ENCODE measurements around the gene MISP. TPM values are rescaled to one million over a fixed set of nuclear protein-coding genes. Genes with fewer than 3 reads are reported as not detected.
"Not testable (repeated sequence)": the region's sequence is repeated elsewhere in the genome, so short reads cannot be mapped to it uniquely, and the experiment has no call there.

Gene MISP
- polyA plus RNA-seq, 12 donors = 0.07 to 36.0 (median 0.12) TPM; not detected in 2

- no peak for DNase-seq
Measured at GRCh38 chr19:723714-724113, 27.2 kb upstream of the MISP start.

GRCh38 chr19:725461-726089 lies 25.3 kb upstream of the MISP start:
- DNase-seq = no peak

GRCh38 chr19:726993-727956 lies 23.6 kb upstream of the MISP start:
- no peak for DNase-seq

- no peak for DNase-seq
Measured at GRCh38 chr19:728011-728410, 22.9 kb upstream of the MISP start.

GRCh38 chr19:729564-729963 lies 21.3 kb upstream of the MISP start:
- DNase-seq = not testable (repeated sequence)

- no peak for DNase-seq
Measured at GRCh38 chr19:729965-730668, 20.8 kb upstream of the MISP start.

- DNase-seq = no peak
Measured at GRCh38 chr19:731000-731399, 19.9 kb upstream of the MISP start.

GRCh38 chr19:732148-733069 lies 18.5 kb upstream of the MISP start:
- DNase-seq = no peak

GRCh38 chr19:734716-735115 lies 16.2 kb upstream of the MISP start:
- DNase-seq = no peak

- DNase-seq = no peak
Measured at GRCh38 chr19:736125-736524, 14.8 kb upstream of the MISP start.

- no peak for DNase-seq
Measured at GRCh38 chr19:737591-738093, 13.3 kb upstream of the MISP start.

GRCh38 chr19:738509-739128 lies 12.3 kb upstream of the MISP start:
- no peak for DNase-seq

GRCh38 chr19:739998-740715 lies 10.8 kb upstream of the MISP start:
- DNase-seq = no peak

- DNase-seq = not testable (repeated sequence)
Measured at GRCh38 chr19:740816-741505, 10.0 kb upstream of the MISP start.

- no peak for DNase-seq
Measured at GRCh38 chr19:741506-742131, 9.3 kb upstream of the MISP start.

GRCh38 chr19:742540-743075 lies 8.3 kb upstream of the MISP start:
- DNase-seq = no peak

- DNase-seq = peak; percentile 45
Measured at GRCh38 chr19:743168-743687, 7.7 kb upstream of the MISP start.

- not testable (repeated sequence) for DNase-seq
Measured at GRCh38 chr19:745138-745537, 5.8 kb upstream of the MISP start.
